HCT116 (cell line): ENCODE data around the gene BCAP31. TPM values are rescaled to one million over a fixed set of nuclear protein-coding genes. Genes with fewer than 3 reads are reported as not detected.

Experiments
- ATAC-seq: fragments of 200-7000 bp; cut with Tn5 transposase; 2 replicates; pipeline ENCODE4 v1.9.1; 2020; ENCODE audit warnings: mild to moderate bottlenecking, moderate library complexity
- BruUV-seq: library from RNA; stranded (reverse); fragments of 400-500 nt; replicated peaks from 2 replicates; lab custom pipeline; 2021; lab: Mats Ljungman, UMichigan
- CTCF ChIA-PET: fragments of 300-600 bp; sonication (Branson Sonifier 250); formaldehyde crosslinking; loops from one replicate; lab custom pipeline; 2021; ENCODE audit warnings: antibody characterized with exemption; lab: Charles Lee
- POLR2A ChIA-PET: fragments of 300-600, 350-600 bp; sonication (Branson Sonifier 250); formaldehyde crosslinking; loops from one replicate; lab custom pipeline; 2021; ENCODE audit warnings: antibody characterized with exemption; lab: Charles Lee
- RAD21 ChIA-PET, 2 experiments: fragments of 300-600 bp; sonication (Branson Sonifier 250); formaldehyde crosslinking; loops; one replicate each; lab custom pipeline; 2023; ENCODE audit warnings: low total read pairs in 2 of 2; ENCODE audit not compliant: uncharacterized antibody in 2 of 2, unreplicated experiment in 2 of 2, low non-redundant PET in 1 of 2; lab: Charles Lee
- DNase-seq: peaks from one replicate; pipeline ENCODE4 v3.0.0-alpha.2; 2010; ENCODE audit warnings: low read depth, low spot score
- H2AFZ ChIP-seq: fragments of 200-600 bp; shearing (Covaris generic), sonication (generic); 2 replicates; pipeline ENCODE4 v1.6.1; 2017; ENCODE audit warnings: low read depth, mixed run types, mixed read lengths, antibody characterized with exemption, low read length; ENCODE audit not compliant: poor library complexity, severe bottlenecking
- H3K27ac ChIP-seq: 2 replicates; pipeline ENCODE4 v1.5.1; 2012; ENCODE audit warnings: low read depth, low read length
- H3K27me3 ChIP-seq: fragments of 200-600 bp; sonication (generic); 2 replicates; pipeline ENCODE4 v1.6.1; 2016; ENCODE audit warnings: mixed run types, low read length, mixed read lengths; ENCODE audit not compliant: insufficient read depth
- H3K36me3 ChIP-seq, 2 experiments: fragments of 200-500 bp in 1 of 2; fragments of 200-600 bp in 1 of 2; sonication (Bioruptor generic) in 1 of 2; sonication (generic) in 1 of 2; 2 replicates each; pipeline versions ENCODE4 v1.5.1 to v1.6.1; 2014 to 2016; ENCODE audit warnings: low read length in 2 of 2, inconsistent platforms in 1 of 2, mixed read lengths in 1 of 2, mixed run types in 1 of 2; ENCODE audit not compliant: insufficient read depth in 2 of 2, control insufficient read depth in 1 of 2
- H3K4me1 ChIP-seq, 2 experiments: fragments of 200-600 bp in 1 of 2; sonication (generic) in 1 of 2; 2 replicates each; pipeline versions ENCODE4 v1.5.1 to v1.6.1; 2012 to 2017; ENCODE audit warnings: low read length in 2 of 2, inconsistent platforms in 1 of 2, mild to moderate bottlenecking in 1 of 2, mixed read lengths in 1 of 2, mixed run types in 1 of 2, moderate library complexity in 1 of 2; ENCODE audit not compliant: insufficient read depth in 2 of 2, control insufficient read depth in 1 of 2
- H3K4me2 ChIP-seq: fragments of 200-600 bp; sonication (generic); 2 replicates; pipeline ENCODE4 v1.6.1; 2017; ENCODE audit warnings: mixed run types, low read length, mixed read lengths
- H3K4me3 ChIP-seq, 2 experiments: fragments of 200-600 bp in 1 of 2; sonication (generic) in 1 of 2; replicated peaks in 1 of 2; 2 replicates each; pipeline ENCODE4 v1.5.1; 2011 to 2016; ENCODE audit warnings: low read length in 2 of 2, control low read depth in 1 of 2, low read depth in 1 of 2, mild to moderate bottlenecking in 1 of 2, mixed read lengths in 1 of 2, mixed run types in 1 of 2
- H3K79me2 ChIP-seq: fragments of 200-600 bp; sonication (generic); 2 replicates; pipeline ENCODE4 v1.6.1; 2017; ENCODE audit warnings: mild to moderate bottlenecking, mixed run types, low read length, moderate library complexity, mixed read lengths; ENCODE audit not compliant: insufficient read depth
- H3K9ac ChIP-seq: fragments of 200-600 bp; sonication (generic); 2 replicates; pipeline ENCODE4 v1.6.1; 2016; ENCODE audit warnings: low read length, mixed read lengths
- H3K9me2 ChIP-seq: fragments of 200-600 bp; sonication (generic), shearing (Covaris generic); 2 replicates; pipeline ENCODE4 v1.6.1; 2017; ENCODE audit warnings: mixed run types, mild to moderate bottlenecking, moderate library complexity; ENCODE audit not compliant: insufficient read depth
- H3K9me3 ChIP-seq, 2 experiments: fragments of 200-500 bp in 1 of 2; fragments of 200-600 bp in 1 of 2; sonication (Bioruptor generic) in 1 of 2; sonication (generic) in 1 of 2; 2 replicates each; pipeline ENCODE4 v1.6.1; 2014 to 2017; ENCODE audit warnings: low read length in 2 of 2, mixed read lengths in 2 of 2, inconsistent platforms in 1 of 2, low read depth in 1 of 2, mild to moderate bottlenecking in 1 of 2, mixed run types in 1 of 2, moderate library complexity in 1 of 2; ENCODE audit not compliant: control insufficient read depth in 1 of 2, insufficient read depth in 1 of 2
- H4K20me1 ChIP-seq: fragments of 200-600 bp; sonication (generic), shearing (Covaris generic); 2 replicates; pipeline ENCODE4 v1.6.1; 2017; ENCODE audit warnings: mixed run types, mild to moderate bottlenecking, moderate library complexity; ENCODE audit not compliant: insufficient read depth
- ATF3 ChIP-seq: IDR thresholded peaks from 2 replicates; pipeline ENCODE4 v1.6.1; 2012
- CBX3 ChIP-seq: IDR thresholded peaks from 2 replicates; pipeline ENCODE4 v1.6.1; 2012; ENCODE audit warnings: low read depth
- EZH2 ChIP-seq: fragments of 200-600 bp; sonication (generic); IDR thresholded peaks from 2 replicates; pipeline ENCODE4 v1.6.1; 2017; ENCODE audit warnings: antibody characterized with exemption, mixed run types
- EZH2phosphoT487 ChIP-seq: fragments of 200-600 bp; IDR thresholded peaks from 2 replicates; pipeline ENCODE4 v1.6.1; 2018; ENCODE audit warnings: antibody characterized with exemption, borderline replicate concordance
- SP1 ChIP-seq: IDR thresholded peaks from 2 replicates; pipeline ENCODE4 v1.6.1; 2012; ENCODE audit warnings: low read depth
- TCF7L2 ChIP-seq: IDR thresholded peaks from 2 replicates; pipeline ENCODE4 v1.7.0; 2011; ENCODE audit warnings: borderline replicate concordance, inconsistent platforms; ENCODE audit not compliant: insufficient read depth, insufficient read length; ENCODE audit errors: extremely low read depth
- ZNF274 ChIP-seq: fragments of 200-500 bp; sonication (Bioruptor generic); IDR thresholded peaks from 2 replicates; pipeline ENCODE4 v1.6.1; 2014; ENCODE audit warnings: mild to moderate bottlenecking, low read depth, low read length, inconsistent platforms
- intact Hi-C: fragments of 100-400 bp; cut with micrococcal nuclease; formaldehyde crosslinking; loops from 2 replicates; pipeline ENCODE4 v1.10.0; 2022
- total RNA-seq: library from RNA; stranded (reverse); gene quantifications from one replicate; pipeline ENCODE4 v1.2.1, GENCODE V29; 2021; ENCODE audit not compliant: unreplicated experiment
- TF ChIP-seq, protein P1 (sequence below), 3 experiments: fragments of 200-600 bp in 1 of 3; sonication (generic) in 1 of 3; IDR thresholded peaks in 2 of 3; conservative IDR thresholded peaks in 1 of 3; 2 replicates each; pipeline ENCODE4 v1.5.1; 2012 to 2017; ENCODE audit warnings: low read depth in 2 of 3, low read length in 2 of 3, antibody characterized with exemption in 1 of 3, borderline replicate concordance in 1 of 3, control low read depth in 1 of 3, mild to moderate bottlenecking in 1 of 3, mixed read lengths in 1 of 3, mixed run types in 1 of 3, moderate library complexity in 1 of 3; ENCODE audit not compliant: insufficient read depth in 1 of 3

BCAP31 gene
- total RNA-seq, 1 experiment from 2014 or later = 185 TPM

- no peak for ATAC-seq
- H3K36me3 ChIP-seq = no peaks in the 10 kb centered on the region
- no peak for TF ChIP-seq EZH2phosphoT487
- no peak for TF ChIP-seq TCF7L2
- TF ChIP-seq EZH2 = no peak
- TF ChIP-seq, all 23 proteins: peak for 0
- ChIA-PET POLR2A (no interaction called here), CTCF (no interaction called here), RAD21 (no interaction called here)
- no TSS peak for BruUV-seq
- no peak for DNase-seq
- H3K9me2 ChIP-seq = no peaks in the 10 kb centered on the region
- H3K9me3 ChIP-seq = no peaks in the 10 kb centered on the region
- no peaks in the 10 kb centered on the region for H3K79me2 ChIP-seq
- no peaks in the 10 kb centered on the region for H4K20me1 ChIP-seq
- H3K4me1 ChIP-seq = no peaks in the 10 kb centered on the region
- no peak overlapping the region for H3K9ac ChIP-seq
- no peak overlapping the region for H3K4me2 ChIP-seq
- intact Hi-C loops = no loop called here
- H2AFZ ChIP-seq = no peak overlapping the region
- H3K27me3 ChIP-seq = no peaks in the 10 kb centered on the region
- H3K4me3 ChIP-seq = no peak overlapping the region
- H3K27ac ChIP-seq = no peak overlapping the region
Observed at GRCh38 chrX:153674219-153674851, 49.9 kb downstream of the BCAP31 start.

- H3K9me3 ChIP-seq = no peaks in the 10 kb centered on the region
- intact Hi-C loops = no loop called here
- H3K79me2 ChIP-seq = no peaks in the 10 kb centered on the region
- no peaks in the 10 kb centered on the region for H3K4me1 ChIP-seq
- RAD21 ChIA-PET = no interaction called here
- no peaks in the 10 kb centered on the region for H3K27me3 ChIP-seq
- no peaks in the 10 kb centered on the region for H3K9me2 ChIP-seq
- CTCF ChIA-PET = no interaction called here
- TF ChIP-seq CBX3 (no peak), SP1 (no peak), ATF3 (no peak), ZNF274 (no peak)
- TF ChIP-seq, protein P1, sequence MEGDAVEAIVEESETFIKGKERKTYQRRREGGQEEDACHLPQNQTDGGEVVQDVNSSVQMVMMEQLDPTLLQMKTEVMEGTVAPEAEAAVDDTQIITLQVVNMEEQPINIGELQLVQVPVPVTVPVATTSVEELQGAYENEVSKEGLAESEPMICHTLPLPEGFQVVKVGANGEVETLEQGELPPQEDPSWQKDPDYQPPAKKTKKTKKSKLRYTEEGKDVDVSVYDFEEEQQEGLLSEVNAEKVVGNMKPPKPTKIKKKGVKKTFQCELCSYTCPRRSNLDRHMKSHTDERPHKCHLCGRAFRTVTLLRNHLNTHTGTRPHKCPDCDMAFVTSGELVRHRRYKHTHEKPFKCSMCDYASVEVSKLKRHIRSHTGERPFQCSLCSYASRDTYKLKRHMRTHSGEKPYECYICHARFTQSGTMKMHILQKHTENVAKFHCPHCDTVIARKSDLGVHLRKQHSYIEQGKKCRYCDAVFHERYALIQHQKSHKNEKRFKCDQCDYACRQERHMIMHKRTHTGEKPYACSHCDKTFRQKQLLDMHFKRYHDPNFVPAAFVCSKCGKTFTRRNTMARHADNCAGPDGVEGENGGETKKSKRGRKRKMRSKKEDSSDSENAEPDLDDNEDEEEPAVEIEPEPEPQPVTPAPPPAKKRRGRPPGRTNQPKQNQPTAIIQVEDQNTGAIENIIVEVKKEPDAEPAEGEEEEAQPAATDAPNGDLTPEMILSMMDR (IDR thresholded peaks at IDR 0.05 in 2 of 3, conservative IDR thresholded peaks at IDR 0.05 in 1 of 3; ENCODE audit: borderline replicate concordance in 1 of 3, insufficient read depth in 1 of 3, low read depth in 2 of 3, low read length in 2 of 3) = no peak
- TF ChIP-seq, all 23 proteins: peak for 0
- no peak for ATAC-seq
- no TSS peak for BruUV-seq
- H3K9ac ChIP-seq = no peak within 1 kb of the TSS
- POLR2A ChIA-PET = no interaction called here
- no peak within 1 kb of the TSS for H3K4me3 ChIP-seq
- H3K27ac ChIP-seq = no peak within 1 kb of the TSS
- DNase-seq = no peak
- no peak within 1 kb of the TSS for H3K4me2 ChIP-seq
- no peaks in the 10 kb centered on the region for H3K36me3 ChIP-seq
- no peak within 1 kb of the TSS for H2AFZ ChIP-seq
- no peaks in the 10 kb centered on the region for H4K20me1 ChIP-seq
Observed at GRCh38 chrX:153673428-153674218, 50.6 kb downstream of the BCAP31 start, which contains the start of gene PNCK. Gene PNCK (minus strand): TSS chrX:153673813. CDS start chrX:153673076, 737 bp downstream.
